H1 (cell line): ENCODE results near the gene PKMYT1. TPM values are rescaled to one million over a fixed set of nuclear protein-coding genes. Genes with fewer than 3 reads are reported as not detected.

Source experiments
- BACH1 ChIP-seq: IDR thresholded peaks from 2 replicates; pipeline ENCODE4 v1.6.1; 2012; ENCODE audit warnings: low read length, improper control_type of control experiment
- BCL11A ChIP-seq, 2 experiments: IDR thresholded peaks; one replicate each; pipeline ENCODE4 v1.6.1; 2011; ENCODE audit warnings: low read depth in 2 of 2, low read length in 2 of 2, mild to moderate bottlenecking in 2 of 2
- FOSL1 ChIP-seq: IDR thresholded peaks from 2 replicates; pipeline ENCODE4 v1.6.1; 2011; ENCODE audit warnings: mild to moderate bottlenecking, low read depth, low read length, moderate library complexity; ENCODE audit not compliant: insufficient read depth
- GABPA ChIP-seq: IDR thresholded peaks from 2 replicates; pipeline ENCODE4 v1.6.1; 2011; ENCODE audit warnings: mild to moderate bottlenecking, low read length, moderate library complexity, borderline replicate concordance; ENCODE audit not compliant: insufficient read depth
- JUND ChIP-seq: IDR thresholded peaks from 2 replicates; pipeline ENCODE4 v1.6.1; 2011; ENCODE audit warnings: mild to moderate bottlenecking, improper control_type of control experiment, low read length
- KDM1A ChIP-seq: fragments of 200-600, 300-600 bp; sonication (generic); IDR thresholded peaks from 2 replicates; pipeline ENCODE4 v1.7.1; 2016; ENCODE audit warnings: mild to moderate bottlenecking, low read length, borderline replicate concordance
- KDM4A ChIP-seq: IDR thresholded peaks from one replicate; pipeline ENCODE4 v1.7.1; 2012; ENCODE audit warnings: low read depth, mild to moderate bottlenecking, moderate library complexity, low read length, inconsistent platforms; ENCODE audit not compliant: severe bottlenecking
- KDM5A ChIP-seq: fragments of 200-600 bp; IDR thresholded peaks from 2 replicates; pipeline ENCODE4 v1.7.1; 2012; ENCODE audit warnings: mild to moderate bottlenecking, low read length, inconsistent platforms, mixed read lengths
- MAFK ChIP-seq: IDR thresholded peaks from 2 replicates; pipeline ENCODE4 v1.6.1; 2012; ENCODE audit warnings: low read depth, mild to moderate bottlenecking, improper control_type of control experiment, low read length
- NANOG ChIP-seq: IDR thresholded peaks from 2 replicates; pipeline ENCODE4 v1.6.1; 2011; ENCODE audit warnings: low read length, low read depth, mild to moderate bottlenecking, inconsistent platforms; ENCODE audit not compliant: insufficient read depth, poor library complexity, severe bottlenecking
- RFX5 ChIP-seq: IDR thresholded peaks from 2 replicates; pipeline ENCODE4 v1.6.1; 2011; ENCODE audit warnings: low read depth, low read length, improper control_type of control experiment, borderline replicate concordance
- RNF2 ChIP-seq: fragments of 200-900, 300-1000 bp; sonication (generic); IDR thresholded peaks from 2 replicates; pipeline ENCODE4 v1.7.1; 2016; ENCODE audit warnings: borderline replicate concordance, low read depth, mild to moderate bottlenecking, antibody characterized with exemption, low read length; ENCODE audit not compliant: poor library complexity, severe bottlenecking; ENCODE audit errors: missing control alignments
- RXRA ChIP-seq: IDR thresholded peaks from 2 replicates; pipeline ENCODE4 v1.6.1; 2011; ENCODE audit warnings: low read depth, mild to moderate bottlenecking, low read length, moderate library complexity; ENCODE audit not compliant: insufficient read depth
- SAP30 ChIP-seq: fragments of 300-600 bp; sonication (generic); IDR thresholded peaks from 2 replicates; pipeline ENCODE4 v1.7.1; 2012; ENCODE audit warnings: low read length, moderate library complexity, mild to moderate bottlenecking, inconsistent platforms; ENCODE audit not compliant: insufficient read depth, insufficient replicate concordance
- SP1 ChIP-seq: IDR thresholded peaks from 2 replicates; pipeline ENCODE4 v1.6.1; 2011; ENCODE audit warnings: low read depth, low read length
- SRF ChIP-seq: IDR thresholded peaks from 2 replicates; pipeline ENCODE4 v1.6.1; 2011; ENCODE audit warnings: mild to moderate bottlenecking, low read depth, low read length, moderate library complexity
- polyA plus RNA-seq, 7 experiments: library from polyadenylated mRNA; depleted of rRNA in 3 of 7; stranded (reverse) in 5 of 7; unstranded in 2 of 7; fragments of >200 nt in 5 of 7; fragments of 200-250 nt in 2 of 7; gene quantifications; 1 replicate in 5 of 7; 2 replicates in 1 of 7; 4 replicates in 1 of 7; pipeline versions ENCODE4 v1.2.1 to v1.2.3, GENCODE V29; 2011 to 2013; ENCODE audit warnings: missing spikeins in 2 of 7, mixed read lengths in 2 of 7
- total RNA-seq: library from RNA; stranded (reverse); fragmentation: NEBNext Ultra II Directional; extraction: Animal tissue kit (Norgen Biotek cat#: 25700); gene quantifications from 2 replicates; pipeline ENCODE4 v1.2.1, GENCODE V29; 2021
- TF ChIP-seq, protein P1 (sequence below), 3 experiments: IDR thresholded peaks; 1 replicate in 2 of 3; 2 replicates in 1 of 3; pipeline versions ENCODE4 v1.5.1 to v1.6.1; 2011; ENCODE audit warnings: low read length in 3 of 3, mild to moderate bottlenecking in 3 of 3, inconsistent platforms in 2 of 3, low read depth in 1 of 3, moderate library complexity in 1 of 3; ENCODE audit not compliant: insufficient read depth in 1 of 3; ENCODE audit errors: control extremely low read depth in 1 of 3
- TF ChIP-seq, protein P2 (sequence below): IDR thresholded peaks from 2 replicates; pipeline ENCODE4 v1.6.1; 2012; ENCODE audit warnings: low read length, inconsistent platforms

The PKMYT1 gene
- total and polyA plus RNA-seq, 2 of the 8 experiments (the other 6 are each of a cell fraction or from before 2014, with no cell fraction given) = 74.7 to 85.2 TPM

DNA sequence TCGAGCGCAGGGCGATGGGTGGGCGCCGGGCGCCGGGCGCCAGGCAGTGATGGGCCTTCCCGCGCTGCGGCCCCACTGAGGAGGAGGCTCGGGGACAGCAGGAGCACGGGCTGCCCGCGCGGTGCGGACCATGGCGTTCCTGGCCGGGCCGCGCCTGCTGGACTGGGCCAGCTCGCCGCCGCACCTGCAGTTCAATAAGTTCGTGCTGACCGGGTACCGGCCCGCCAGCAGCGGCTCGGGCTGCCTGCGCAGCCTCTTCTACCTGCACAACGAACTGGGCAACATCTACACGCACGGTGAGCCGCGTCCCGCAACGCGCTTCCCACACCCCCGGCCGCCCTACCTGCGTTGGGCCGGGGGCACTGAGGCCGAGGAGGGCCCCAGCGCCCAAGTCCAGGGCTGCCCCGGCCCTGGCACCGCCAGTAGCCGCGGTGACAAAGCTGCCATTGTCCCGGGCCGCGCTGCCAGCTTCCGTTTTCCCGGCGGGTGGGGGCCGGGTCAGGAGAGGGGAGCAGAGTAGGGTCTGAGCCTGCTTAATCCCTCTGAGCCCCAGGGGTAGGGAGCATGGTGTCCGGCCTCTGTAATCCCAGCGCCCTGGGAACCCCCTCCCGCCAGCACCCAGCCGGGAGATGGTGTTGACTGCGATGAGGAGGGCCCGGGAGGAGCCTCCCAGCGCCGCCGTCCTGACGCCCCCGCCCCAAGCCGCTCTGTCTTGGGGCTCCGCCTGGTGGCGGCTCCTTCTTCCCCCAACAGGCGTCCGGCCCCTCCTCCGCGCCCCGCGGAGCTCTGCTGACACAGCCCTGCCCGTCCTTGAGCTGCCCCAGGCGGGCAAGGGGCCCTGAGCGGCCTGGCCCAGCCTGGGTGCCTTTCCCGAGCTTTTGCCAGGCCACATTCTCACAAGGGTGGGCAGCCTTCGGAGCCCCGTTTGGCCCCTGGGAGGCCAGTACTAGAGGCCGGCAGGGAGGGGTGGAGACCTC, 10.4 kb downstream of the PKMYT1 start (continued):
- TF ChIP-seq KDM1A (no peak), NANOG (peak; percentile 33), JUND (no peak), SAP30 (no peak), RNF2 (peak; percentile 21), RXRA (no peak), KDM5A (no peak), RFX5 (no peak), MAFK (no peak), GABPA (peak; percentile 44; the same call in 1 of the 2 replicates), SP1 (no peak), KDM4A (no peak), BACH1 (no peak), SRF (no peak), FOSL1 (0 out of 2 replicates have a peak, but pooled peaks have one; percentile 19), BCL11A (IDR thresholded peaks at IDR 0.05; ENCODE audit: low read depth in 2 of 2, low read length in 2 of 2) (no peak)
- TF ChIP-seq, protein P1, sequence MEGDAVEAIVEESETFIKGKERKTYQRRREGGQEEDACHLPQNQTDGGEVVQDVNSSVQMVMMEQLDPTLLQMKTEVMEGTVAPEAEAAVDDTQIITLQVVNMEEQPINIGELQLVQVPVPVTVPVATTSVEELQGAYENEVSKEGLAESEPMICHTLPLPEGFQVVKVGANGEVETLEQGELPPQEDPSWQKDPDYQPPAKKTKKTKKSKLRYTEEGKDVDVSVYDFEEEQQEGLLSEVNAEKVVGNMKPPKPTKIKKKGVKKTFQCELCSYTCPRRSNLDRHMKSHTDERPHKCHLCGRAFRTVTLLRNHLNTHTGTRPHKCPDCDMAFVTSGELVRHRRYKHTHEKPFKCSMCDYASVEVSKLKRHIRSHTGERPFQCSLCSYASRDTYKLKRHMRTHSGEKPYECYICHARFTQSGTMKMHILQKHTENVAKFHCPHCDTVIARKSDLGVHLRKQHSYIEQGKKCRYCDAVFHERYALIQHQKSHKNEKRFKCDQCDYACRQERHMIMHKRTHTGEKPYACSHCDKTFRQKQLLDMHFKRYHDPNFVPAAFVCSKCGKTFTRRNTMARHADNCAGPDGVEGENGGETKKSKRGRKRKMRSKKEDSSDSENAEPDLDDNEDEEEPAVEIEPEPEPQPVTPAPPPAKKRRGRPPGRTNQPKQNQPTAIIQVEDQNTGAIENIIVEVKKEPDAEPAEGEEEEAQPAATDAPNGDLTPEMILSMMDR (IDR thresholded peaks at IDR 0.05; ENCODE audit: control extremely low read depth in 1 of 3, insufficient read depth in 1 of 3, low read depth in 1 of 3, low read length in 3 of 3) = peak in 2 of 3 experiments; percentile 61 to 69; a peak in 3 of 4 replicates
- TF ChIP-seq, protein P2, sequence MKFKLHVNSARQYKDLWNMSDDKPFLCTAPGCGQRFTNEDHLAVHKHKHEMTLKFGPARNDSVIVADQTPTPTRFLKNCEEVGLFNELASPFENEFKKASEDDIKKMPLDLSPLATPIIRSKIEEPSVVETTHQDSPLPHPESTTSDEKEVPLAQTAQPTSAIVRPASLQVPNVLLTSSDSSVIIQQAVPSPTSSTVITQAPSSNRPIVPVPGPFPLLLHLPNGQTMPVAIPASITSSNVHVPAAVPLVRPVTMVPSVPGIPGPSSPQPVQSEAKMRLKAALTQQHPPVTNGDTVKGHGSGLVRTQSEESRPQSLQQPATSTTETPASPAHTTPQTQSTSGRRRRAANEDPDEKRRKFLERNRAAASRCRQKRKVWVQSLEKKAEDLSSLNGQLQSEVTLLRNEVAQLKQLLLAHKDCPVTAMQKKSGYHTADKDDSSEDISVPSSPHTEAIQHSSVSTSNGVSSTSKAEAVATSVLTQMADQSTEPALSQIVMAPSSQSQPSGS = no peak
